Stimulated activated CD8-positive, alpha-beta memory T cell treated with anti-CD3 and anti-CD28 coated beads, Interleukin-7, amount 100 ng/mL, for 4 hours (primary cell): ENCODE results near the gene OR10G2.
"Not testable (repeated sequence)": the region's sequence is repeated elsewhere in the genome, so short reads cannot be mapped to it uniquely, and the experiment has no call there.

Source experiments
- DNase-seq, 2 donors: peaks; one replicate each; pipeline ENCODE4 v3.0.0-alpha.2; 2020; ENCODE audit warnings: low read depth in 2 of 2

The OR10G2 gene, protein sequence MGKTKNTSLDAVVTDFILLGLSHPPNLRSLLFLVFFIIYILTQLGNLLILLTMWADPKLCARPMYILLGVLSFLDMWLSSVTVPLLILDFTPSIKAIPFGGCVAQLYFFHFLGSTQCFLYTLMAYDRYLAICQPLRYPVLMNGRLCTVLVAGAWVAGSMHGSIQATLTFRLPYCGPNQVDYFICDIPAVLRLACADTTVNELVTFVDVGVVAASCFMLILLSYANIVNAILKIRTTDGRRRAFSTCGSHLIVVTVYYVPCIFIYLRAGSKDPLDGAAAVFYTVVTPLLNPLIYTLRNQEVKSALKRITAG

DNA sequence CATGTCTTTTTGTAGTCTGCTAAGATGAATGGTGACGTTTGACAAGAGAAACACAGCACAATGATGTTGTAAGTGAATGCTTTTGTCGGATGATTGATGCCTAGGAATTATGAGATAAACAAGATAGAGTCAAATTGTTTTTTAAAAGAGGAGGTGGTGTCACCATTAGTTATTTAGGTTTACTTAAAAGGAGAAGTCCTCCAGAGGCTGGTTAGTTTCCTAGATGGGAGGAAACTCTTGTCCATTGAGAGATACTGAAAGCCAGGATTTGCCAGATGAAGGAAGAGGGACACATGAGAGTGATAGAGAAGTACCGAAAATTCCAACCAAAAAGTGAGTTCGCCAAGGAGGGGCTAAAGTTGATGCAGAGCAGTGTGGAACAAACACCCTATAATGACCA is at the start of gene OR10G2:
OR10G2 (minus strand) TSS at position 101 of the 400 bp plus-strand sequence; CDS start at position 3, 98 bp downstream.
- DNase-seq, result no peak

DNA sequence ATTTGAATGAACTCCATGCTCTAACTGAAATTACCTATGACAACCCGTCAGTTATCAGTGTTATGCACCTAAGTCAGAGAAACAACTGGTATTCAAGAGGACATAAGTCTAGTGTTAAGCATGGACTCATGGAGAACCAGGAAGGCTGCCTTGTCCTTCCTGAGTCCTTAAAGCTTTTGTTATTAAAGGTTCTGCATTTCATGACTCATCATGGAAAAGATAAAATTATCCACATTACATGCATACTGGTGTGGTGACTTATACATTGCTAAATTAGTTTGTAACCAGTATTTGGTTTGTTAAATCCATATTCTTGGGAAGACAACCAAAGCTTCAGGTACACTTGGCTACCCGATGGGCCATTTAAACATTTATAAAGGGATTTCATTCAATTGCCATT is 45.3 kb upstream of the OR10G2 start:
- DNase-seq, result no peak

DNA sequence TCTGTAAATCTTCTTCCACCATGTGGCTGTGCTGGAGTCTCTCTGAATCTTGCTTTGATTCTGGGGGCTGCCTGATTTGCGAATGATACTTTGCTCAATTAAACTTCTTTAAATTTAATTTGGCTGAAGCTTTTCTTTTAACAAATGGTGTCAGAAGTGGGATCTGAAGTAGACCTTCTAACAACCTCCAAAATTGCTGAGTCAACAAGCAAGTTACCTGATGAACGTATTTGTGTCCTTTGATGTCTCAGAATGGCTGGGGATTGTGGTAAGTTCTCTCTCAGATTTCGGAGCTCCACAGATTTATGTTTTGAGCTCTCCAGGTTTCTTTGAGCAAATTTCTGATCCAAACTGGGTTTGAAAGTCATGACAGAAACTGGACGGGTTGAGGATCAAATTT is 40.8 kb upstream of the OR10G2 start:
- no peak for DNase-seq

DNA sequence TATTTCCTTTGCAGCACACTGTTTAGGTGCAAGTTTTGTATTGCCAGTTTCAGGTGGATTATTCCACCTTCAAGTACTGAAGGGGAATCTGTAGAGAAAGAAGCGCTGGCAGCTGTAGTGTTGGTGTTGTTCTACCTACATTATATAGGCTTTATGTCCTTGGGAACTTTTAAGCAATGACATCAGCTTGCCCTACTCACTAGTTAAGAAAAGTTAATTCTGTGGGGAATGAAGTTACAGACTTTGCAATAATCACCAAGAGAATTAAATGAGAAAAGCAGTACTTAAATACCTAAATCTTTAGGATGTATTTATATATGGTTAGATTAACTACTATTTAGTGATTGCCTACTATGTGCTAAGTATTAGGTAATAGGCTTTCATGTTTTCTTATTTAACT is 39.0 kb upstream of the OR10G2 start, which contains the start of gene OR4E1:
OR4E1 (minus strand) TSS at position 101 of the 400 bp plus-strand sequence. CDS start 2,883 bp downstream, outside the sequence.
- DNase-seq, result no peak

DNA sequence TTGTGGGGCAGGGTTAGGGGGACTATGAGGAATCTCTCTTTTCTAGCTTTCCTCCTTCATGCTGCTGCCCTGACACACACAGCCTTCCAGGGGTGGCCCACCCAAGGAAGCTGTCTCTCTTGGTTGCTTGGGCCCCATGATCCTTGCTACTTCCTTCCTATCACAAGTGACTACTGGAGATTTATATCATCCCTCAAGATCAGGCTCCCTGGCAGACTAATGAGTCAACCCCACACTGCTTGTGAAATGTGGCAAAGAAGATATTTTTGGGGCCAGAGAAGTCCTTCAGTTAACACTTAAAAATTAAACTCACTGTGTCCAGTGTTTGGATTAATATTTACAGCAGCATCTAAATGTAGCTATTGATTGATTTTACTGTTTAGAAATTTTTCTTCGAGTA is 37.4 kb upstream of the OR10G2 start:
- no peak for DNase-seq

DNA sequence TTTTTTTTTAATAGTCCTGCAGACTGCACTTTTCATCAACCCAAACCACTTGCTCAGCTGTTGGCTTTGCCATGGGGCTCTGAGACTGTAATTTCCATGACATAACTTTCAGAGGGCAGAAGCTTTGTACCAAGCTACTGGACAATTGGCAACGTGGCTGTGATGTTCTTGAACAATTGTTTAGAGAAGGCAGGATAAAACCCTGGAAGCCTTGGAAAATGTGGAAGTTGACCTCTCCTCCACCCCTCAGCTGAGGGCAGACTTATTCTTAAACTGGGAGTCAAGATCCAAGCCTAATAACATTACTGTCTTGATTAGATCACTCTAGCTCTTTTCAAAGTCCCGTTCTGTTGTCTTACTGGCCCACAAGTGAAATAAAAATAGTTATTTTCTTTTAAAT is 36.6 kb upstream of the OR10G2 start:
- no peak for DNase-seq

DNA sequence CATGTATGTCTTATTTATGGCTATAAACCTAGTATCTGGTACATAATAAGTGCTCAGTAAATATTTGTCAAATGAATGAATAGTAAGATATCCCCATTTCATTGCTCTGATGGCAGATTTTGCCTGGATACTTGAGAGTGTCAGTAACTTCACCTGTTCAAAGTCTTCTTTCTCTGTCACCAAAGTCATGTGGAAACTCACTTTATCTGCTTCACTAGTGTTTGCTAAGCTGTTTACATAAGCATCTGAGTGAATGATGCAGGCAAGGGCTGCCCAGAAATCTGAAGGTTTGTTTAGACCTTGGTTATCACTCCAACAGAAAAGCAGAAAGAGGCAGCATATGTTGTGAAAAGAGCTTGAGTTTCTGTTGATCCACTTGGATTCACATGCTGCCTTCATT is 34.5 kb upstream of the OR10G2 start:
- no peak for DNase-seq

DNA sequence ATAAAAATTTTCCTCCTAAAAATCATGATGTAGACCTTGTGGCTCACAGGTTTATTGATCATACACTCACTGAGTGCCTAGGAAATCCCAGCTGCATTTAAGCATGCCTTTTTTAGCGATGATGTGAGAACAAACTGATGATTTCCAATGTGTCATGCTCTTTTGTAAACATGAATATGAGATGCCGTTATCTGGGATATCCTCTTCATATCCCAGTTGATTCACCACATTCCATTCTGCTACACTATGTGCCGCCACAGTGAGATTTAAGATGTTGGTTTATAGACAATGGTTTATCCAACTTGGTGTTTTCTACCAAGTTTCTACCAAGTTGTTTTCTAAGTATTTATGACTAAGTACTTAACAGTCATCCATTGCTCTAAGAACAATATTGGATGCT is 33.6 kb upstream of the OR10G2 start:
- no peak for DNase-seq

DNA sequence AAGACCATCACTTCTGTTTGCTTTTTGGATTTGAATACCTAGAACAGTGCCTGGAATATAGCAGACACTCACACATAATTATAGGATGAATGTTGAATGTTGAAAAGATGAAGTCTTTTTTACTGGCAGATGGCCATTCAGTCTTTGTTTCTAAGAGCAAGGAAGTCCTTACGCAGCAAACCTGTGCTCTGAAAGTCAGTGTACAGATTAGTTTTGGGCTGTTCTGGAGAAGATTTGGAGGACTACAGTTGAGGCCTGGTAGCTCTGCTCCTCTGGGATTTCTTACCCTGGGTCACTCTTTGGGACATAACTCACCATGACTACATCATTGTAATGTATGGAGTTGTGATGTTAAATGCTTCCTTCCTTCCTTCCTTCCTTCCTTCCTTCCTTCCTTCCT is 22.2 kb upstream of the OR10G2 start:
- no peak for DNase-seq

DNA sequence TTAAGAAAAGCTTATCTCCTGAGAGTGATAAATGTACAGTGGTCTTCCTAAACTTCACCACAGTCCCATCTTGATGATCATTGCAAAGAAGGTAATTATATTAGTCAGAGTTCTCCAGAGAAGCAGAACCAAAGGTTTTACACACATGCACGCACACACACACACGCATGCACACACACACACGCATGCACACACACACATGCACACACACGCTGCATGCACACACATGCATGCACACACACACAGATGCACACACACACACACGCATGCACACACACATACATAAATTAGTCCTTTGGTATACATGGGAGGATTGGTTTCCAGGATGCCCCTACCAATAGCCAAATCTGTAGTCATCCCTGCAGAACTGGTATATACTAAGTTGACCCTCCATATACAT is 19.5 kb upstream of the OR10G2 start:
- DNase-seq, result no peak

DNA sequence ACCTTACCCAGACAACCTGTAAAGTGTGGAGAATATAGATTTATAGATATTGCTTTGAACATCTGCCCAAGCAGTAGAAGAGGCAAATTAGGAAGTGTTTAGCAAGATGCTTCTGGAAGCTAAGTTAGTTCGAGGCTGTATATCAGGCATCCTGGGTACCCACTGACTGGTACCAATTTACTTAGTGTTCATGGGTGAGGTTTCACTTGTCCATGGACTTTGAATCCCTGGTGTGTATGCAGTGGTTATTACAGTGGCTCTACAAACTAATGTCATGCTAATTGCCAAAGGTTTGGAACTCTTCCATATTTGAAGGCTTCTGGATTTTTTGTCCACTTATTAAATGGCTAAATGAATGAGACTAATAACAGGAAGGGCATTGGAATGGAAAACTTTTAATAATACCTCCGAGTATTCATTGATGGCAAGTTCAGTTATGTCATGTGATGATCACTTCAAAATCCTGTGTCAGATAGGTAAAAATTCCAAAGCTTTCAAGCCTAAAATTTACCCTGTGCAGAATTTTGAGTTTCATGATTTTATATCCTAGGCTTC is 18.7 kb upstream of the OR10G2 start, which contains the start of gene OR4E2:
OR4E2 (plus strand) TSS at position 505 of the 555 bp plus-strand sequence. CDS start 11,248 bp downstream, outside the sequence.
- DNase-seq, result no peak

DNA sequence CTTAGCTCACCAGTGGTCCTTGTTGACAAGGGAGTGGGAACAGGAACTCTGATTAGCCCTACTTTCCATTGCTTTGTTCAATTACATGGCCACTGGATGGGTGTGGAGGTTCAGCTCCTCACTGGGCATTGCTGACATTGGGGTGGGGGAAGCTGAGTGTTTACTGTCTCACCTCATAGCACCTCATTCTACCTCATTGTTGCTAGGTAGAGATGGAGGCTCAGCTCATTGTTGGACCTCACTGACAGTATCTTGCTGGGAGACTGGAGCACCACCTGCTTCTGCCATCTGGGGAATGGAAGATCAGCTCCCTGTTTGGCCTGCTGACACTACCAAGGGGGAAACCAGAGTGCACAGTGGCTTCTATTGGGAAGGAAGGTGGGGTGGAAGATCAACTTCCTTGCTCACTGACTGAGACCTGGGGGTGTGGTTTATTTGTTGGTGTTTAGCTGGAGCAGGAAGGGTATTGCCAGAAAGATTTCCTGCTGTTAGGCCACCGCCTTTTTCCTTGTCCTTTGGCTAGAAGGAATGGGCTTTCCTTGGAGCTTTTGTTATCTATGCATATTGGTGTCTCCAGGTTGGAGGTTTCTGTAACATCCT is 17.6 kb upstream of the OR10G2 start:
- no peak for DNase-seq

DNA sequence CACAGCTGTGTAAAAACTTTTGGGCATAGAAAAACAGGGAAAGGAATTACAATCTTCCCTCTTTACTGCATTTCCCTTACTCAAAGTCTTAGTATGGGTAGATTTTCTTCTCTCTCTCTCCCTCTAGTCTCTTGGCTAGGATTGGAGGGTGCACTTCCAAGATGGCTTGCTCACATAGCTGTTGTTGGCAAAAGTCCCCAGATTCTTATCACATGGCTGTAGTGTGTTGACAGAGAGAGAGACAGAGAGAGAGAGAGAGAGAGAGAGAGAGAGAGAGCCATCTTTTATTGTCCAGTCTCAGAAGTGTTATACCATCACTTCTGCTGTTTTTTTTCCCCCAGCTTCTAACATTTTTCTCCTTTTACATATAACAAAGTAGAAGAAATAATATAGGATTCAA is 12.6 kb upstream of the OR10G2 start:
- no peak for DNase-seq

DNA sequence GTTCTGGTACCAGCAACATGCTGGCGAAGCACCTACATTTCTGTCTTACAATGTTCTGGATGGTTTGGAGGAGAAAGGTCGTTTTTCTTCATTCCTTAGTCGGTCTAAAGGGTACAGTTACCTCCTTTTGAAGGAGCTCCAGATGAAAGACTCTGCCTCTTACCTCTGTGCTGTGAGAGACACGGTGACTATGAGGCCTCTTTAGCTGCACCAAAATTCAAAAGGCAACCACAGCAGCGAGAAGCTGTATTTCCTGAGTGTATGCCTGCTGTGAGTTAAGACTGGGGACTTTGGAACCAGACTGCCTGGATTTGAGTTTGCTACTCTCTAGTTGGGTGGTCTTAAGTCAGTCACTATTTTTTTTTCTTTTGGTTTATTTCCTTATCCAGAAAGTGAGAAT is 8.7 kb upstream of the OR10G2 start:
- DNase-seq, result no peak

DNA sequence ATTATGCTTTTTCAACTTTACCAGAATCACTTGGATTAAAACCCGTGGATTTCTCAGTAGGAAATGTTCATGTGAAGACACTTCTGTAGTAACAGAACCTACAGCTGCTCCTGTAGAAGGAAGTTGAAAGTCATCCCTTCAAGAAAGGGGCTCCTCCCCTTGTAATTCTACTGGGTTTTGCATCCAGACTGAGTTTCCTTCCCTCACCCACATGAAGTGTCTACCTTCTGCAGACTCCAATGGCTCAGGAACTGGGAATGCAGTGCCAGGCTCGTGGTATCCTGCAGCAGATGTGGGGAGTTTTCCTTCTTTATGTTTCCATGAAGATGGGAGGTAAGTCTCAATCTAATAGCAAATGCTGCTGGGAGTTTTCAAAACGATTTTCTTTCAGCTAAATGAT is 7.9 kb upstream of the OR10G2 start:
- DNase-seq, result no peak

DNA sequence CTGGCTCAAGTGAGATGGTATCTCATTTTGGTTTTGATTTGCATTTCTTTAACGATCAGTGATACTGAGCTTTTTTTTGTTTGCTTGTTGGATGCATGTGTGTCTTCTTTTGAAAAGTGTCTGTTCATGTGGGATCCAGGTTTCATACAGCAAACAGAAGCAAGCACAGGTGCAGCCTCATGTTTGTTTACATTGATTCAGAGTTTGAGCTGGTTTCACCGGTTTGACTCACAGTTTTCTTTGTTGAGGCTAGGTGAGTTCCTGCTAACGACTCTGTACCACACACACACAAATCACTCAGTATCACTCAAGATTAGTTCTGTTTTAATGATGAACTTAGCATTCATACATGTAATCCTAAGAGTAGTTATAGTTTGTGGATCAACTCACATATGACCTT is 3.7 kb downstream of the OR10G2 start:
- no peak for DNase-seq

DNA sequence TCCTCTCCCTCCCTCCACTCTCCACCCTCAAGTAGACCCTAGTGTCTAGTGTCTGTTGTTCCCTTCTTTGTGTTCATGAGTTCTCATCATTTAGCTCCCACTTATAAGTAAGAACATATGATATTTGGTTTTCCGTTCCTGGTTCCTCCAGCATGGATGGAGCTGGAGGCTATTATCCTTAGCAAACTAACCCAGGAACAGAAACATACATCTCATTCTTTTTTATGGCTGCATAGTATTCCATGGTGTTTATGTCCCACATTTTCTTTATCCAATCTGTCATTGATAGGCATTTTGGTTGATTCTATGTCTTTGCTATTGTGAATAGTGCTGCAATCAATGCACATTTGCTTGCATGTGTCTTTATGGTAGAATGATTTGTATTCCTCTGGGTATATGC is 4.2 kb downstream of the OR10G2 start:
- DNase-seq, result not testable (repeated sequence)

DNA sequence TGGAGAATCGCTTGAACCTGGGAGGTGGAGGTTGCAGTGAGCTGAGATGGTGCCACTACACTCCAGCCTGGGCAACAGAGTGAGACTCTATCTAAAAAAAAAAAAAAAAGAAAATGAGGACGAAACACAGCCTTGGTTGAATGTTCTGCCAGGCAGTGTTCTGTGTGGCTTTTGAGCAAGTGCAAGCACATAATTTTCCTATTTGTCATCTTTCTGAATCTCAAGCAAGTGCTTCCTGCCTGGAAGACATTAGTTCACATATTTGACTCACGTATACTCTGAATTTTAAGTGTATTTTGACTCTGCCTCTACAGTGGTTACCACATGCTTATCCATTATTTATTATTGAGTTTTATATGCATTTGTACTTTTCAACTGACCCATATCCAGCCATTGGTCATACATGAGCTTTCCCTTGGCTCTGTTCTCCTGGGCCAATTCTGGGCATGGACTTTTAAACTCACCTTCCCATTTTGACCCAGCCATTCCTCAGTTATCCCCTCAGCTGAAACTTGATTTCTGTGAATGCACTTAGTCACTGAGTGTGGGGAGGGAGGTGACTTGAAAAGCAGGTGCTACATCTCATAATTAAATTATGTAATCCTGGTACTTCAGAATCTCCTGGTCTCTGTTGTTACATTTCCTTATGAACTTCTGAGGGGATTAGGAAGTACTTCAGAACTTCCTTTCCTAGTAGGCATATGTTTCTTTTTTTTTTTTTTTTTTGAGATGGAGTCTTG is 8.1 kb downstream of the OR10G2 start:
- DNase-seq, result no peak

DNA sequence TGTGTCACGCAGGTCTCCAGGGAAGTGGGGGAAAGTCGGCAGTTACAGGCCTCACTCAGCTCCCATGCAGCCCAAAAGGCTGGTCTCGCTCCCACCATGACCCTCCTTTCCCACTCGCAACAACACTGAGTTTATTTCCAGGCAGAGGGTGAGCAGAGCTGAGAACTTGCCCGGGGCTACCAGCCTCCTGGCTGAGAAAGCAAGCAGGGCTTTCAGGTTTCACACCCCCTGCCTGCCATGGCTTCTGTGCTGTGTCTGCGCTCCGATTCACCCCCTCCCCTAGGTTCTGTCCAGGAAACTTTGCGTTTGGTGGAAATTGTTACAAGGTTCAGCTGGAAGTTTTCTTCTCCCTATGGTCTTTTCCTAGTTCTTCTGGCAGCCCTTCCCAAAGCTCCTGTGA is 17.1 kb downstream of the OR10G2 start:
- no peak for DNase-seq

DNA sequence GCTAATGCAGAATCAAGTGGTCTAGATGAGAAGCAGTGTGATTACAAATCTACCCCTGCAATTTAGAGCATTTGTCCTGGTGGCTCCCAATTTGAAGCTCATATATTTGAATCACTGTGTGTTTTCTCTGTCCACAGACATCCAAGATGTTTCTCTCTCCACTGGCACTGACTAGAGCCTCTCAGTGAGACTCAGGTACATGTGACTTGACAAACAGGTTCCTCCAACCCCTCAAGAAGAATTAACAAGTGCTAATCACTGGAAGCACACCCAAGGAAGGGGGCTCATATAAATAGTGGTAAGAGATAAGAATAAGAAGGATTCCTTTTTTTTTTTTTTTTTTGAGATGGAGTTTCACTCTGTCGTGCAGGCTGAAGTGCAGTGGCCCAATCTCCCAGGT is 20.5 kb downstream of the OR10G2 start:
- no peak for DNase-seq

DNA sequence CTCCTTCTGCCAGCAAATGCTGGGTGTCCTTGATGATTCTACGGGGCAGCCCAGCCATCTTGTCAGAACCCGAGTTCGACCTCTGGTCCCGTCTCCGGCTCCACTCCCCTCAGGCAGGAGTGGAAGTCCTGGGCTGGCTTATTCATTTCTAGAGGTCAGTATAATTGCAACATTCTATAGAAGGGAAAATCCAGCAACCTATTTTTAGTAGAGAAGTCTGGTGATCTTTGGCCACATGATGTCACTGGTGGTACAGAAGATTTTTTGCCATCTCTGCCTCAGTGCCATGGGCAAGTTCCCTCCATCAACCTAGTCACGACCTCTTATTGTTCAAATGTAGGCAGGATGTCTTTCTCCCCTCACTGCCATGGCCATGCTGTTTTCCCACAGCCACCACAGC is 22.4 kb downstream of the OR10G2 start:
- no peak for DNase-seq

DNA sequence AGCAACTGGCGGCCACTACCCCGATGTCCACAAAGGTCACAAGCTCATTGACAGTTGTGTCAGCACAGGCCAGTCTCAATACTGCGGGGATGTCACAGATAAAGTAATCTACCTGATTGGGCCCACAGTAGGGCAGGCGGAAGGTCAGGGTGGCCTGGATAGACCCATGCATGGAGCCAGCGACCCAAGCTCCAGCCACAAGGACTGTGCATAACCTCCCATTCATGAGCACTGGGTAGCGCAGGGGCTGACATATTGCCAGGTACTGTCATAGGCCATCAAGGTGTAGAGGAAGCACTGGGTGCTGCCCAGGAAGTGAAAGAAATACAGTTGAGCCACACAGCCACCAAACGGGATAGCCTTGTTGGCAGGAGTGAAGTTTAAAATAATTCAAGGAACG is 32.6 kb downstream of the OR10G2 start:
- not testable (repeated sequence) for DNase-seq

DNA sequence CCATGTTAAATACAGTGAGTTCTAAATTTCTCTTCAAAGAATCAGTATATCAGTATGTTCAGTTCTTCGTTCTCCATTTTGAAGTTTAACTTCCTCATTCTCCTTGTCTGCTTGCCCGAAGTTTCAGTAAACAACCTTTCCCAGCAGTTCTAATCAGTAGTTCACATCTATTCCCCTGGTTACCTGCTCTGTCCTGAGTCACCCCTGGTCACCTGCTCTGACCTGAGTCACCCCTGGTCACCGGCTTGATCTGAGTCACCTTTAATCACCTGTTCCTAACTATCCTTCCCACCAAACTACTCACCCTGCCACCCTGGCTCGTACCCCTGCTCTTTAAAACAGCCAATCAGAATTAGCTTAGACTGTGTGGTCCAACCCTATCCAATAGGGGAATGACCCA is 45.4 kb downstream of the OR10G2 start:
- DNase-seq, result no peak
